ENCODE measurements around the gene RANBP2. TPM values are rescaled to one million over a fixed set of nuclear protein-coding genes. Genes with fewer than 3 reads are reported as not detected.

RANBP2 gene
- total RNA-seq, 1 donor from 2014 or later, result 64.9 TPM

Other genes with a start within 250 kb of the RANBP2 start
- 64.1 TPM for gene LIMS1, start 185.0 kb upstream of the RANBP2 start, total RNA-seq
- gene CCDC138, start 67.3 kb downstream of the RANBP2 start, total RNA-seq, result 4.9 TPM

Measured in mucosa of gallbladder (tissue), 1 donor.